Gastrocnemius medialis (tissue), 4 donors: Measurements from ENCODE around the gene NUDT1.

ENCODE experiments used
- POLR2A ChIP-seq, 2 donors: fragments of 450-650 bp; IDR thresholded peaks; one replicate each; pipeline ENCODE4 v1.6.1; 2017; ENCODE audit warnings: antibody characterized with exemption in 2 of 2, mild to moderate bottlenecking in 2 of 2, moderate library complexity in 2 of 2
- TF ChIP-seq, protein P1 (sequence below), 5 experiments: fragments of 450-650 bp in 3 of 5; fragments of 200-600 bp in 2 of 5; sonication (generic) in 2 of 5; IDR thresholded peaks in 4 of 5; conservative IDR thresholded peaks in 1 of 5; 1 replicate in 4 of 5; 2 replicates in 1 of 5; pipeline ENCODE4 v1.5.1; 2016 to 2019; ENCODE audit warnings: antibody characterized with exemption in 5 of 5, mild to moderate bottlenecking in 3 of 5, moderate library complexity in 3 of 5

DNA sequence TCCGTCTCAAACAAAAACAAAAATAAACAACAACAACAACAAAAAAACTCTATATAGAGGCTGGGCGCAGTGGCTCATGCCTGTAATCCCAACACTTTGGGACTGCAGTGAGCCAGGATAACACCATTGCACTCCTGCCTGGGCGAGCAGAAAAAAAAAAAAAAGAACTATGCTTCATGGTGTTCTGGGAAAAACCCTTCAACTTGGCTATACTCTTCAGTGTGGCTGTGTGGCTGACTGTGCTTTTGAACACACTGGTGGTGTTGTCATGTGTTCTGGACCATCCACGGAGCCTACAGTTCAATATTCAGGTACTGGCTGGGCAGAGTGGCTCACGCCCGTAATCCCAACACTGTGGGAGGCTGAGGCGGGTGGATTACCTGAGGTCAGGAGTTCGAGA lies 45.7 kb downstream of the NUDT1 start:
- TF ChIP-seq, protein P1, sequence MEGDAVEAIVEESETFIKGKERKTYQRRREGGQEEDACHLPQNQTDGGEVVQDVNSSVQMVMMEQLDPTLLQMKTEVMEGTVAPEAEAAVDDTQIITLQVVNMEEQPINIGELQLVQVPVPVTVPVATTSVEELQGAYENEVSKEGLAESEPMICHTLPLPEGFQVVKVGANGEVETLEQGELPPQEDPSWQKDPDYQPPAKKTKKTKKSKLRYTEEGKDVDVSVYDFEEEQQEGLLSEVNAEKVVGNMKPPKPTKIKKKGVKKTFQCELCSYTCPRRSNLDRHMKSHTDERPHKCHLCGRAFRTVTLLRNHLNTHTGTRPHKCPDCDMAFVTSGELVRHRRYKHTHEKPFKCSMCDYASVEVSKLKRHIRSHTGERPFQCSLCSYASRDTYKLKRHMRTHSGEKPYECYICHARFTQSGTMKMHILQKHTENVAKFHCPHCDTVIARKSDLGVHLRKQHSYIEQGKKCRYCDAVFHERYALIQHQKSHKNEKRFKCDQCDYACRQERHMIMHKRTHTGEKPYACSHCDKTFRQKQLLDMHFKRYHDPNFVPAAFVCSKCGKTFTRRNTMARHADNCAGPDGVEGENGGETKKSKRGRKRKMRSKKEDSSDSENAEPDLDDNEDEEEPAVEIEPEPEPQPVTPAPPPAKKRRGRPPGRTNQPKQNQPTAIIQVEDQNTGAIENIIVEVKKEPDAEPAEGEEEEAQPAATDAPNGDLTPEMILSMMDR (IDR thresholded peaks at IDR 0.05 in 4 of 5, conservative IDR thresholded peaks at IDR 0.05 in 1 of 5) = no peak
- TF ChIP-seq POLR2A (IDR thresholded peaks at IDR 0.05) = no peak
